ENCODE results near the gene ZNF609. TPM values are rescaled to one million over a fixed set of nuclear protein-coding genes. Genes with fewer than 3 reads are reported as not detected.

ZNF609 gene
- total RNA-seq, 1 donor from 2014 or later, result 80.5 TPM

- H3K27ac Mint-ChIP-seq (ENCODE audit: unreplicated experiment), result peak overlapping the region; percentile 52
- no peak for DNase-seq
- no peak overlapping the region for H3K4me3 Mint-ChIP-seq (ENCODE audit: unreplicated experiment)
- peaks cover 23% of the 10 kb centered on the region for H3K9me3 Mint-ChIP-seq (ENCODE audit: unreplicated experiment)
- no peak for TF ChIP-seq CTCF (IDR thresholded peaks at IDR 0.05; ENCODE audit: partially characterized antibody, unreplicated experiment)
- H3K36me3 Mint-ChIP-seq (ENCODE audit: unreplicated experiment), result no peaks in the 10 kb centered on the region
- H3K27me3 Mint-ChIP-seq (ENCODE audit: unreplicated experiment), result peaks cover 27% of the 10 kb centered on the region
- H3K4me1 Mint-ChIP-seq (ENCODE audit: low read depth, unreplicated experiment), result peaks cover 13% of the 10 kb centered on the region
Measured at GRCh38 chr15:64688770-64689169, 228.4 kb downstream of the ZNF609 start.

- Mint-ChIP-seq H3K4me1 (ENCODE audit: low read depth, unreplicated experiment) (peaks cover 18% of the 10 kb centered on the region), H3K27ac (ENCODE audit: unreplicated experiment) (peak overlapping the region; percentile 55), H3K4me3 (ENCODE audit: unreplicated experiment) (no peak overlapping the region), H3K27me3 (ENCODE audit: unreplicated experiment) (peaks cover 24% of the 10 kb centered on the region), H3K9me3 (ENCODE audit: unreplicated experiment) (peaks cover 22% of the 10 kb centered on the region), H3K36me3 (ENCODE audit: unreplicated experiment) (no peaks in the 10 kb centered on the region)
- TF ChIP-seq CTCF (IDR thresholded peaks at IDR 0.05; ENCODE audit: partially characterized antibody, unreplicated experiment), result no peak
- DNase-seq, result no peak
Measured at GRCh38 chr15:64690008-64690407, 229.6 kb downstream of the ZNF609 start.

GRCh38 chr15:64690578-64691296 is 230.4 kb downstream of the ZNF609 start:
- no peak overlapping the region for H3K4me3 Mint-ChIP-seq (ENCODE audit: unreplicated experiment)
- H3K36me3 Mint-ChIP-seq (ENCODE audit: unreplicated experiment), result no peaks in the 10 kb centered on the region
- H3K27me3 Mint-ChIP-seq (ENCODE audit: unreplicated experiment), result peaks cover 24% of the 10 kb centered on the region
- H3K9me3 Mint-ChIP-seq (ENCODE audit: unreplicated experiment), result peaks cover 18% of the 10 kb centered on the region
- TF ChIP-seq CTCF (IDR thresholded peaks at IDR 0.05; ENCODE audit: partially characterized antibody, unreplicated experiment), result peak; percentile 39
- peak overlapping the region; percentile 64 for H3K27ac Mint-ChIP-seq (ENCODE audit: unreplicated experiment)
- no peak for DNase-seq
- peaks cover 25% of the 10 kb centered on the region for H3K4me1 Mint-ChIP-seq (ENCODE audit: low read depth, unreplicated experiment)

DNA sequence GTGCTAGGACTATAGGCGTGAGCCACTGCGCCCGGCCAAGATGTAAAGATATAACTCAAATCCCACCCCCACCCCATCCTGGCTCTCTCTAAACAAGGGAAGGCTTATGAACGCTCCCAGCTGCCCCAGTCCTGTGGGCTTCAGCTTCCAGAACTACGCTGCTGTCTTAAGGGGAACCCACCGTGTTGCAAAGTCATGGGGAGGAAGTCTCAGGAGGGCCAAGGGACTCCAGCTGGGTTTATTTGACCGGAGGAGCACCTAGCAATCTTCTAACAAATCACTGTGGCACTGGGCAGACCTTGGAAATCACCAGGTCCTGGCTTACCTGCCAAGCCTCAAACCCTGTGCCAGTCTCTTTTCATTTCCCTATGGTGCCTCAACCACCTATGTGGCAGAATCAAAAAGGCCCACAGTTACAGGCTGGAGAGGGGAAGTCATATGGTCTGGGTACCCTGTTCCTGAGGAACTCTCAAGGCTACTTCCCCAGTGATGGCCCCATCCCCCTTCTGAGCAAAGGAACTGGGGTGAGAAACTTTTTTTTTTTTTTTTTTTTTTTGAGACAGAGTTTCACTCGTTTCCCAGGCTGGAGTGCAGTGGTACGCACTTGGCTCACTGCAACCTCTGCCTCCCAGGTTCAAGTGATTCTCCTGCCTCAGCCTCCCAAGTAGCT is 231.7 kb downstream of the ZNF609 start:
- Mint-ChIP-seq H3K9me3 (ENCODE audit: unreplicated experiment) (peaks cover 16% of the 10 kb centered on the region), H3K27ac (ENCODE audit: unreplicated experiment) (no peak overlapping the region), H3K36me3 (ENCODE audit: unreplicated experiment) (no peaks in the 10 kb centered on the region), H3K27me3 (ENCODE audit: unreplicated experiment) (peaks cover 24% of the 10 kb centered on the region), H3K4me1 (ENCODE audit: low read depth, unreplicated experiment) (peaks cover 31% of the 10 kb centered on the region), H3K4me3 (ENCODE audit: unreplicated experiment) (no peak overlapping the region)
- no peak for TF ChIP-seq CTCF (IDR thresholded peaks at IDR 0.05; ENCODE audit: partially characterized antibody, unreplicated experiment)
- DNase-seq, result no peak

- Mint-ChIP-seq H3K9me3 (ENCODE audit: unreplicated experiment) (peaks cover 13% of the 10 kb centered on the region), H3K36me3 (ENCODE audit: unreplicated experiment) (no peaks in the 10 kb centered on the region), H3K4me3 (ENCODE audit: unreplicated experiment) (no peak overlapping the region), H3K27me3 (ENCODE audit: unreplicated experiment) (peaks cover 15% of the 10 kb centered on the region), H3K27ac (ENCODE audit: unreplicated experiment) (no peak overlapping the region), H3K4me1 (ENCODE audit: low read depth, unreplicated experiment) (peaks cover 31% of the 10 kb centered on the region)
- TF ChIP-seq CTCF (IDR thresholded peaks at IDR 0.05; ENCODE audit: partially characterized antibody, unreplicated experiment), result no peak
- DNase-seq, result no peak
Measured at GRCh38 chr15:64693134-64693533, 232.8 kb downstream of the ZNF609 start.

Data from glutamatergic neuron (in vitro differentiated cells).